PC-3 (cell line): ENCODE measurements around the gene PLPP7.

Experiments used
- CTCF ChIP-seq: fragments of 300-600 bp; sonication (generic); conservative IDR thresholded peaks from 2 replicates; pipeline ENCODE4 v1.5.1; 2017; ENCODE audit warnings: antibody characterized with exemption, low read depth, mild to moderate bottlenecking, low read length
- EZH2 ChIP-seq: fragments of 300-600 bp; sonication (generic); IDR thresholded peaks from one replicate; pipeline ENCODE4 v1.6.1; 2017; ENCODE audit warnings: antibody characterized with exemption, mild to moderate bottlenecking, low read length; ENCODE audit not compliant: unreplicated experiment
- EZH2phosphoT487 ChIP-seq: fragments of 300-600 bp; sonication (generic); IDR thresholded peaks from 2 replicates; pipeline ENCODE4 v1.6.1; 2018; ENCODE audit warnings: mild to moderate bottlenecking, antibody characterized with exemption, low read length, borderline replicate concordance

DNA sequence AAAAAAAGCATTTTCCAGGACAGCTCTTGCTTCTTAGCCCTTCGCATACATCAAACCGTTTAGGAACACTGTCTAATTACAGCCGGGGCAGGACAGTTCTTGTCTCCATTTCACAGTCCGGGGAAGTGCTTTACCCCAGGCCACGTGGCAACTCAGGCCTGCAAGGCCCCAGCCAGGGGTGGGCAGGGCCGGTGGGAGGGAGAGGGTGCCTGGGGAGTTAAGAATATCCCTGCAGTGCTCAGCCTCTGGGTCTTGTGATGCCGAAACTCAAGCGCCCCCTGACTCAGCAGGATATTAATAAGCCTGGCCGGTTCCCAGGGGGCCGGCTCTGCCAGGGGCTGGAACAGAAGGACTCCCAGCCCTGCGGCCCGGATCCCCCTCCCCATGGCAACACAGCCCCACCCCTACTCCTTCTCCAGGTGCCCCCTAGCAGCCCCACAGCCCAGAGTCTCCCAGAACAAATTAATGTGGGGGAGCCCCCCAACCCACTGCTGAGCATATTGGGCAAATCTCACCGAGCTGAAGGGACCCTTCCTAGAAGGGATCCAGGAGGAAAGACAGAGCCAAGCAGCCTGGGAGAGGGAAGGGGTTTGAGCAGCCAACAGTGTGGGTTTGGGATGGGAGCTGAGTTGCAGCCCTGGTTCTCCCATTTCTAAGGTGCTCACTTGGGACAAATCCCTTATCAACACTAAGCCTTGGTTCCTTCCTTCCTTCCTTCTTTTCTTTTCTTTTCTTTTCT, 45.3 kb downstream of the PLPP7 start:
- TF ChIP-seq CTCF: no peak
- TF ChIP-seq EZH2phosphoT487: no peak
- TF ChIP-seq EZH2: no peak
